ENCODE data around the gene MECP2. TPM values are rescaled to one million over a fixed set of nuclear protein-coding genes. Genes with fewer than 3 reads are reported as not detected.
"Not testable (repeated sequence)": the region's sequence is repeated elsewhere in the genome, so short reads cannot be mapped to it uniquely, and the experiment has no call there.

Gene MECP2
- total and polyA plus RNA-seq, 2 donors (not counting 1 experiment from before 2014, with no cell fraction given): 20.0 to 122 TPM

GRCh38 chrX:153995504-153995903 is 102.0 kb downstream of the MECP2 start:
- Histone ChIP-seq H3K4me3 (ENCODE audit: control extremely low read depth in 1 of 5, extremely low read depth in 1 of 5, insufficient read depth in 1 of 5, low read depth in 2 of 5, low read length in 4 of 5) (no peak overlapping the region), H3K9ac (ENCODE audit: low read length) (no peak overlapping the region), H2AFZ (ENCODE audit: insufficient read depth, low read depth, low read length, poor library complexity, severe bottlenecking) (no peak overlapping the region), H3K27ac (ENCODE audit: low read length in 2 of 2) (no peak overlapping the region), H3K36me3 (replicated peaks in 1 of 2; ENCODE audit: control extremely low read depth in 1 of 2, control insufficient read depth in 1 of 2, extremely low read depth in 1 of 2, insufficient read depth in 2 of 2, low read length in 1 of 2) (no peaks in the 10 kb centered on the region), H4K20me1 (ENCODE audit: control insufficient read depth, insufficient read depth, low read length, poor library complexity, severe bottlenecking) (no peaks in the 10 kb centered on the region), H3K9me3 (ENCODE audit: control extremely low read depth in 1 of 3, control insufficient read depth in 2 of 3, insufficient read depth in 1 of 3, low read length in 2 of 3) (no peaks in the 10 kb centered on the region), H3K4me2 (replicated peaks; ENCODE audit: low read depth, low read length, poor library complexity, severe bottlenecking) (no peak overlapping the region), H3K27me3 (replicated peaks in 1 of 4; ENCODE audit: control extremely low read depth in 1 of 4, control insufficient read depth in 3 of 4, insufficient read depth in 4 of 4, low read length in 3 of 4) (no peaks in the 10 kb centered on the region), H3K79me2 (ENCODE audit: control insufficient read depth, insufficient read depth, low read length) (no peaks in the 10 kb centered on the region), H3K4me1 (ENCODE audit: control insufficient read depth in 2 of 2, insufficient read depth in 2 of 2, low read length in 2 of 2) (no peaks in the 10 kb centered on the region)
- intact Hi-C loops (cut with micrococcal nuclease): no loop called here
- no peaks in the 10 kb centered on the region for H3K27me3 Mint-ChIP-seq
- H3K27ac Mint-ChIP-seq: no peak overlapping the region
- no peaks in the 10 kb centered on the region for H3K9me3 Mint-ChIP-seq (ENCODE audit: insufficient read depth)
- no peak for ATAC-seq (ENCODE audit: low read depth)
- ChIA-PET CTCF (interaction anchor here (1.5 kb wide), 1 partner anchor 19 kb away, joined by 4 read pairs; no protein-coding TSS in a partner anchor), POLR2A (no interaction called here)
- 100% methylated on average over 2 of the region's 8 CpGs for WGBS (ENCODE audit: insufficient coverage)
- TF ChIP-seq CTCF (IDR thresholded peaks at IDR 0.05) (no peak), EZH2 (IDR thresholded peaks at IDR 0.05; ENCODE audit: borderline replicate concordance, insufficient read depth, low read depth, low read length, poor library complexity, severe bottlenecking) (no peak)
- DNase-seq: no peak
- H3K4me3 Mint-ChIP-seq: no peak overlapping the region
- H3K4me1 Mint-ChIP-seq: no peaks in the 10 kb centered on the region

- H3K36me3 ChIP-seq (replicated peaks in 1 of 2; ENCODE audit: control extremely low read depth in 1 of 2, control insufficient read depth in 1 of 2, extremely low read depth in 1 of 2, insufficient read depth in 2 of 2, low read length in 1 of 2); DNase-seq; H3K27me3 ChIP-seq (replicated peaks in 1 of 4; ENCODE audit: control extremely low read depth in 1 of 4, control insufficient read depth in 3 of 4, insufficient read depth in 4 of 4, low read length in 3 of 4); H3K27ac Mint-ChIP-seq; H3K4me1 ChIP-seq (ENCODE audit: control insufficient read depth in 2 of 2, insufficient read depth in 2 of 2, low read length in 2 of 2); H3K9me3 ChIP-seq (ENCODE audit: control extremely low read depth in 1 of 3, control insufficient read depth in 2 of 3, insufficient read depth in 1 of 3, low read length in 2 of 3); H3K79me2 ChIP-seq (ENCODE audit: control insufficient read depth, insufficient read depth, low read length); H3K9ac ChIP-seq (ENCODE audit: low read length); intact Hi-C loops (cut with micrococcal nuclease); H4K20me1 ChIP-seq (ENCODE audit: control insufficient read depth, insufficient read depth, low read length, poor library complexity, severe bottlenecking); POLR2A ChIA-PET; H3K4me3 ChIP-seq (ENCODE audit: control extremely low read depth in 1 of 5, extremely low read depth in 1 of 5, insufficient read depth in 1 of 5, low read depth in 2 of 5, low read length in 4 of 5); H3K4me2 ChIP-seq (replicated peaks; ENCODE audit: low read depth, low read length, poor library complexity, severe bottlenecking); H3K9me3 Mint-ChIP-seq (ENCODE audit: insufficient read depth); ATAC-seq (ENCODE audit: low read depth); CTCF ChIA-PET; H3K27ac ChIP-seq (ENCODE audit: low read length in 2 of 2); H2AFZ ChIP-seq (ENCODE audit: insufficient read depth, low read depth, low read length, poor library complexity, severe bottlenecking); H3K4me3 Mint-ChIP-seq; H3K27me3 Mint-ChIP-seq; H3K4me1 Mint-ChIP-seq: not testable (repeated sequence)
- no CpG with 5 or more reads among the region's 5 CpGs for WGBS (ENCODE audit: insufficient coverage)
These were observed 103.1 kb downstream of the MECP2 start for GRCh38 chrX:153994398-153994797.

All from B cell (primary cell).